Measurements from ENCODE around the gene EPB42. TPM values are rescaled to one million over a fixed set of nuclear protein-coding genes. Genes with fewer than 3 reads are reported as not detected.

The EPB42 gene
- total and polyA plus RNA-seq, 2 experiments from 2014 or later = not detected

DNA sequence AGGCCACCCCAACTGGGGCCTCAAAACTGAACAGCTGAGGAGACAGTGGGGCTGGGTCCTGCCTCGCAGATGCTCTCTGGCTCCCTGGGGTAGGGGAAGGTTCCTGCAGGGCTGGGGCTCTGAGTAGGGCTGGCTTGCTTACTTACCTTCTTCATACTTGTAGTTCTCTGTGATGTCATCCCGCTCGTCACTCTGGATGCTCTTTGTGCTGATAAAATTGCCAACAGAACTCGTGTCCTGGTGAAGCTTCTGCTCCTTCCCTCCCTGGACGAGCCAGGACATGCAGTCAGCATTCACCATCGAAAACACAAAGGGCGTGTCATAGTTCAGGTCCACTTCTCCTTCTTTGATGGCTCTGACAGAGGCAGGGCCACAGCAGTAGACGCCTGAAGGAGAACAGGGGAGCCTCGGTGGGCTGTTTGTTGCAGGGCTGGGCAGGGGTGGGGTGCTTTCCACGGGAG is 17.9 kb upstream of the EPB42 start (continued):
- TF ChIP-seq, protein P1, sequence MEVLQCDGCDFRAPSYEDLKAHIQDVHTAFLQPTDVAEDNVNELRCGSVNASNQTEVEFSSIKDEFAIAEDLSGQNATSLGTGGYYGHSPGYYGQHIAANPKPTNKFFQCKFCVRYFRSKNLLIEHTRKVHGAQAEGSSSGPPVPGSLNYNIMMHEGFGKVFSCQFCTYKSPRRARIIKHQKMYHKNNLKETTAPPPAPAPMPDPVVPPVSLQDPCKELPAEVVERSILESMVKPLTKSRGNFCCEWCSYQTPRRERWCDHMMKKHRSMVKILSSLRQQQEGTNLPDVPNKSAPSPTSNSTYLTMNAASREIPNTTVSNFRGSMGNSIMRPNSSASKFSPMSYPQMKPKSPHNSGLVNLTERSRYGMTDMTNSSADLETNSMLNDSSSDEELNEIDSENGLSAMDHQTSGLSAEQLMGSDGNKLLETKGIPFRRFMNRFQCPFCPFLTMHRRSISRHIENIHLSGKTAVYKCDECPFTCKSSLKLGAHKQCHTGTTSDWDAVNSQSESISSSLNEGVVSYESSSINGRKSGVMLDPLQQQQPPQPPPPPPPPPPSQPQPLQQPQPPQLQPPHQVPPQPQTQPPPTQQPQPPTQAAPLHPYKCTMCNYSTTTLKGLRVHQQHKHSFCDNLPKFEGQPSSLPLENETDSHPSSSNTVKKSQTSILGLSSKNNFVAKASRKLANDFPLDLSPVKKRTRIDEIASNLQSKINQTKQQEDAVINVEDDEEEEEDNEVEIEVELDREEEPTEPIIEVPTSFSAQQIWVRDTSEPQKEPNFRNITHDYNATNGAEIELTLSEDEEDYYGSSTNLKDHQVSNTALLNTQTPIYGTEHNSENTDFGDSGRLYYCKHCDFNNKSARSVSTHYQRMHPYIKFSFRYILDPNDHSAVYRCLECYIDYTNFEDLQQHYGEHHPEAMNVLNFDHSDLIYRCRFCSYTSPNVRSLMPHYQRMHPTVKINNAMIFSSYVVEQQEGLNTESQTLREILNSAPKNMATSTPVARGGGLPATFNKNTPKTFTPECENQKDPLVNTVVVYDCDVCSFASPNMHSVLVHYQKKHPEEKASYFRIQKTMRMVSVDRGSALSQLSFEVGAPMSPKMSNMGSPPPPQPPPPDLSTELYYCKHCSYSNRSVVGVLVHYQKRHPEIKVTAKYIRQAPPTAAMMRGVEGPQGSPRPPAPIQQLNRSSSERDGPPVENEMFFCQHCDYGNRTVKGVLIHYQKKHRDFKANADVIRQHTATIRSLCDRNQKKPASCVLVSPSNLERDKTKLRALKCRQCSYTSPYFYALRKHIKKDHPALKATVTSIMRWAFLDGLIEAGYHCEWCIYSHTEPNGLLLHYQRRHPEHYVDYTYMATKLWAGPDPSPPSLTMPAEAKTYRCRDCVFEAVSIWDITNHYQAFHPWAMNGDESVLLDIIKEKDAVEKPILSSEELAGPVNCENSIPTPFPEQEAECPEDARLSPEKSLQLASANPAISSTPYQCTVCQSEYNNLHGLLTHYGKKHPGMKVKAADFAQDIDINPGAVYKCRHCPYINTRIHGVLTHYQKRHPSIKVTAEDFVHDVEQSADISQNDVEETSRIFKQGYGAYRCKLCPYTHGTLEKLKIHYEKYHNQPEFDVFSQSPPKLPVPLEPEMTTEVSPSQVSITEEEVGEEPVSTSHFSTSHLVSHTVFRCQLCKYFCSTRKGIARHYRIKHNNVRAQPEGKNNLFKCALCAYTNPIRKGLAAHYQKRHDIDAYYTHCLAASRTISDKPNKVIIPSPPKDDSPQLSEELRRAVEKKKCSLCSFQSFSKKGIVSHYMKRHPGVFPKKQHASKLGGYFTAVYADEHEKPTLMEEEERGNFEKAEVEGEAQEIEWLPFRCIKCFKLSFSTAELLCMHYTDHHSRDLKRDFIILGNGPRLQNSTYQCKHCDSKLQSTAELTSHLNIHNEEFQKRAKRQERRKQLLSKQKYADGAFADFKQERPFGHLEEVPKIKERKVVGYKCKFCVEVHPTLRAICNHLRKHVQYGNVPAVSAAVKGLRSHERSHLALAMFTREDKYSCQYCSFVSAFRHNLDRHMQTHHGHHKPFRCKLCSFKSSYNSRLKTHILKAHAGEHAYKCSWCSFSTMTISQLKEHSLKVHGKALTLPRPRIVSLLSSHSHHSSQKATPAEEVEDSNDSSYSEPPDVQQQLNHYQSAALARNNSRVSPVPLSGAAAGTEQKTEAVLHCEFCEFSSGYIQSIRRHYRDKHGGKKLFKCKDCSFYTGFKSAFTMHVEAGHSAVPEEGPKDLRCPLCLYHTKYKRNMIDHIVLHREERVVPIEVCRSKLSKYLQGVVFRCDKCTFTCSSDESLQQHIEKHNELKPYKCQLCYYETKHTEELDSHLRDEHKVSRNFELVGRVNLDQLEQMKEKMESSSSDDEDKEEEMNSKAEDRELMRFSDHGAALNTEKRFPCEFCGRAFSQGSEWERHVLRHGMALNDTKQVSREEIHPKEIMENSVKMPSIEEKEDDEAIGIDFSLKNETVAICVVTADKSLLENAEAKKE (CRISPR knock-in tag; IDR thresholded peaks at IDR 0.05) = no peak
- TF ChIP-seq EZH2phosphoT487 (IDR thresholded peaks at IDR 0.05; ENCODE audit: unreplicated experiment) = no peak
- no peak for TF ChIP-seq CTCF (conservative IDR thresholded peaks at IDR 0.05; ENCODE audit: low read depth in 2 of 2)

DNA sequence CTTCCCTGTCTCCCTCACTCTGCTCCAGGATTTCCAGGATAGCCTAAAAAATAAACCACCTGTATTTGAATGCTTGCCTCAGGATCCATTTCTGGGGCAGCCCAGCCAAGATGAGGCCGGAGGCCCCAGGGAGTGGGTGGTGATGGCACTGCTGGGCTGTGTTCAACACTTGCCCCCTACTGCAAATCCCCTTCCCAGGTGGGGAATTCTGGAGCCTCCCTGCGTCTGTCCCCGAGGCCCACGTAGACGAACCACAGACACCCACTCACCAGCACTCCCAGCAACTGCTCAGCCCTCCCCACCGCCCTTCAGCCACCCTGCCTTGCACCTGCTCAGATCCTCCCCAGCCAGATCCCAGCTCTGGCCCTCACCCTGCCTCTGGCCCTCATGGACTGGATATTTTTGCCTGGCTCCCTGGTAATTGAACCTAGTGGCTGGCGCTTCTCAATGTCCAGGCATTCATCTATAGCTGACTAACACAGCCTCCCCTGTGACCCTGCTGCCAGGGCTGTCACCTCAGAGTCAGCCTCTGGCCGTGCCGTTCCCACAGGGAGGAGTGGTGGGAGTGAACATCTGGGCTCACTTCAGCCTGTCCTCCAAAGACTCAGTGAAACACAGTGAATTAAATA is 17.1 kb upstream of the EPB42 start:
- no peak for TF ChIP-seq EZH2 (IDR thresholded peaks at IDR 0.05; ENCODE audit: low read depth, unreplicated experiment)
- TF ChIP-seq, protein P2, sequence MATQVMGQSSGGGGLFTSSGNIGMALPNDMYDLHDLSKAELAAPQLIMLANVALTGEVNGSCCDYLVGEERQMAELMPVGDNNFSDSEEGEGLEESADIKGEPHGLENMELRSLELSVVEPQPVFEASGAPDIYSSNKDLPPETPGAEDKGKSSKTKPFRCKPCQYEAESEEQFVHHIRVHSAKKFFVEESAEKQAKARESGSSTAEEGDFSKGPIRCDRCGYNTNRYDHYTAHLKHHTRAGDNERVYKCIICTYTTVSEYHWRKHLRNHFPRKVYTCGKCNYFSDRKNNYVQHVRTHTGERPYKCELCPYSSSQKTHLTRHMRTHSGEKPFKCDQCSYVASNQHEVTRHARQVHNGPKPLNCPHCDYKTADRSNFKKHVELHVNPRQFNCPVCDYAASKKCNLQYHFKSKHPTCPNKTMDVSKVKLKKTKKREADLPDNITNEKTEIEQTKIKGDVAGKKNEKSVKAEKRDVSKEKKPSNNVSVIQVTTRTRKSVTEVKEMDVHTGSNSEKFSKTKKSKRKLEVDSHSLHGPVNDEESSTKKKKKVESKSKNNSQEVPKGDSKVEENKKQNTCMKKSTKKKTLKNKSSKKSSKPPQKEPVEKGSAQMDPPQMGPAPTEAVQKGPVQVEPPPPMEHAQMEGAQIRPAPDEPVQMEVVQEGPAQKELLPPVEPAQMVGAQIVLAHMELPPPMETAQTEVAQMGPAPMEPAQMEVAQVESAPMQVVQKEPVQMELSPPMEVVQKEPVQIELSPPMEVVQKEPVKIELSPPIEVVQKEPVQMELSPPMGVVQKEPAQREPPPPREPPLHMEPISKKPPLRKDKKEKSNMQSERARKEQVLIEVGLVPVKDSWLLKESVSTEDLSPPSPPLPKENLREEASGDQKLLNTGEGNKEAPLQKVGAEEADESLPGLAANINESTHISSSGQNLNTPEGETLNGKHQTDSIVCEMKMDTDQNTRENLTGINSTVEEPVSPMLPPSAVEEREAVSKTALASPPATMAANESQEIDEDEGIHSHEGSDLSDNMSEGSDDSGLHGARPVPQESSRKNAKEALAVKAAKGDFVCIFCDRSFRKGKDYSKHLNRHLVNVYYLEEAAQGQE (IDR thresholded peaks at IDR 0.05; ENCODE audit: unreplicated experiment) = no peak
- Histone ChIP-seq H3F3A (replicated peaks; ENCODE audit: low read depth) (no peaks in the 10 kb centered on the region), H3K27ac (ENCODE audit: low read depth) (no peak overlapping the region), H3K4me1 (ENCODE audit: insufficient read depth) (no peaks in the 10 kb centered on the region), H4K20me1 (replicated peaks; ENCODE audit: insufficient read depth) (no peaks in the 10 kb centered on the region), H3K79me2 (replicated peaks; ENCODE audit: insufficient read depth) (no peaks in the 10 kb centered on the region), H3K4me2 (no peak overlapping the region), H3K36me3 (ENCODE audit: insufficient read depth) (no peaks in the 10 kb centered on the region), H3K4me3 (no peak overlapping the region), H3K9me2 (ENCODE audit: insufficient read depth) (no peaks in the 10 kb centered on the region), H2AFZ (no peak overlapping the region), H3K27me3 (ENCODE audit: insufficient read depth) (no peaks in the 10 kb centered on the region)
- Mint-ChIP-seq H3K36me3 (ENCODE audit: low read depth) (no peaks in the 10 kb centered on the region), H3K4me1 (no peaks in the 10 kb centered on the region), H3K27ac (no peak overlapping the region), H3K4me3 (no peak overlapping the region), H3K9me3 (no peaks in the 10 kb centered on the region), H3K27me3 (ENCODE audit: insufficient read depth, low read depth, poor library complexity) (peaks cover 9% of the 10 kb centered on the region)
- ATAC-seq (no peak), DNase-seq (ENCODE audit: low spot score) (no peak)
